ENCODE measurements around the gene TSPAN18.

The TSPAN18 gene

DNA sequence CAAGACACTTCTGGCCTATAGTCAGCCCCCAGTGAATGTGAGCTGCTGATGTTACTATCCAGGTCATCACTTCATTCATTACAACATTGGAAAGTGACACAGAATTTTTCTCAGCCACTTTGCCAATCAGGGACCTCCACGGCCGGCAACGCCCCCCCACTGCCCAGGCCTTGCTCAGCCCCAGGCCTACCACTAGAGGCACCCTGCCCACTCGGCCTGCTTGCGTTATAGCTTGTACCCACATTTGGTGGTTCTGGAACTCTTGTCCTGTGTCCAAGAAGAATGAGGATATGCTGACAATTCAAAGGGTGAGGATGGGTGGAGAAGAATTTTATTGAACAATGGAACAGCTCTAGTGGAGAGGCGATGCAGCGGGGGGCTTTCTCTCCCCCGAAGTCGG is 96.2 kb downstream of the TSPAN18 start:
- no peak for DNase-seq (ENCODE audit: insufficient read length, low spot score)
- no peak for FAIRE-seq
- TF ChIP-seq, protein P1, sequence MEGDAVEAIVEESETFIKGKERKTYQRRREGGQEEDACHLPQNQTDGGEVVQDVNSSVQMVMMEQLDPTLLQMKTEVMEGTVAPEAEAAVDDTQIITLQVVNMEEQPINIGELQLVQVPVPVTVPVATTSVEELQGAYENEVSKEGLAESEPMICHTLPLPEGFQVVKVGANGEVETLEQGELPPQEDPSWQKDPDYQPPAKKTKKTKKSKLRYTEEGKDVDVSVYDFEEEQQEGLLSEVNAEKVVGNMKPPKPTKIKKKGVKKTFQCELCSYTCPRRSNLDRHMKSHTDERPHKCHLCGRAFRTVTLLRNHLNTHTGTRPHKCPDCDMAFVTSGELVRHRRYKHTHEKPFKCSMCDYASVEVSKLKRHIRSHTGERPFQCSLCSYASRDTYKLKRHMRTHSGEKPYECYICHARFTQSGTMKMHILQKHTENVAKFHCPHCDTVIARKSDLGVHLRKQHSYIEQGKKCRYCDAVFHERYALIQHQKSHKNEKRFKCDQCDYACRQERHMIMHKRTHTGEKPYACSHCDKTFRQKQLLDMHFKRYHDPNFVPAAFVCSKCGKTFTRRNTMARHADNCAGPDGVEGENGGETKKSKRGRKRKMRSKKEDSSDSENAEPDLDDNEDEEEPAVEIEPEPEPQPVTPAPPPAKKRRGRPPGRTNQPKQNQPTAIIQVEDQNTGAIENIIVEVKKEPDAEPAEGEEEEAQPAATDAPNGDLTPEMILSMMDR (IDR thresholded peaks at IDR 0.05; ENCODE audit: insufficient read depth, missing control alignments) = peak; percentile 2

DNA sequence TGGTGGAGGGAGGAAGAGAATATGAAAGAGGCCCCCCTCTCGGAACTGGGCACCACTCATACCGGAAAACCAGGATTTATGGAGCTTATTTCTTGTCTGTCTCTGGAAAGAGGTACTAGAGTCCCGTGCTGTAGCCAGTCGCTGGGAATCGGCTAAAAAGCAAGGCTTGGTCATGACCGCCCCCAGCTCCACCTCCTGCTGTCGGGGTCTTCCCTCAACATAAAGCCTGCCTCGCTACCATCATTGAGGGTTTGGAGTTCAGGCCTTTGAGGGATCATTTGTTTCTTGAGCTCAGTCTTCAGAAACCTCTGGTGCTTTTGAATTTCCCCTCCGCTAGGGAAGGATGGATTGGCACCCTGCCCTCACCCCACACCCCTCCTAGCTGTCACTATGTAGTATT is 97.1 kb downstream of the TSPAN18 start:
- DNase-seq (ENCODE audit: insufficient read length, low spot score) (no peak), FAIRE-seq (no peak)
- TF ChIP-seq, protein P1 (IDR thresholded peaks at IDR 0.05; ENCODE audit: insufficient read depth, missing control alignments) = no peak

DNA sequence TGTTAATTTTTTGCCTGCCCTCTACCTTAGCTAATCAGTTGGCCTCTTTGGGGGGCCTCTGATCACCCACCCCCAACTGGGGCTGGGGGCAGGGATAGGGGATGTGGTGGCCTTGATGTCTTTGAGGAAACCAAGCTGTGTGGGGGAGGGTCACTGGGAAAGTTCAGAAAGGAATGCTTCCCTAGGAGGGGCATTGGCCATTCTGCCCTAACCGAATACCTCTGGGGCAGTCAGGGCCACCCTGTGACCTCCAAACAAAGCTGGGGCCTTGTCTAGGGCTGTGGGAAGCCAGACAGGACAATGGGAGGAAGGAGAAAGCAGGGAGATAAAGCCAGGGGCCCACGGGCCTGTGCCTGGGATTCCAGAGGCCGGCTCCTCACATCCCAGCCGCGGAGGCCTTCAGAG is 97.5 kb downstream of the TSPAN18 start:
- FAIRE-seq (no peak), DNase-seq (ENCODE audit: insufficient read length, low spot score) (no peak)

DNA sequence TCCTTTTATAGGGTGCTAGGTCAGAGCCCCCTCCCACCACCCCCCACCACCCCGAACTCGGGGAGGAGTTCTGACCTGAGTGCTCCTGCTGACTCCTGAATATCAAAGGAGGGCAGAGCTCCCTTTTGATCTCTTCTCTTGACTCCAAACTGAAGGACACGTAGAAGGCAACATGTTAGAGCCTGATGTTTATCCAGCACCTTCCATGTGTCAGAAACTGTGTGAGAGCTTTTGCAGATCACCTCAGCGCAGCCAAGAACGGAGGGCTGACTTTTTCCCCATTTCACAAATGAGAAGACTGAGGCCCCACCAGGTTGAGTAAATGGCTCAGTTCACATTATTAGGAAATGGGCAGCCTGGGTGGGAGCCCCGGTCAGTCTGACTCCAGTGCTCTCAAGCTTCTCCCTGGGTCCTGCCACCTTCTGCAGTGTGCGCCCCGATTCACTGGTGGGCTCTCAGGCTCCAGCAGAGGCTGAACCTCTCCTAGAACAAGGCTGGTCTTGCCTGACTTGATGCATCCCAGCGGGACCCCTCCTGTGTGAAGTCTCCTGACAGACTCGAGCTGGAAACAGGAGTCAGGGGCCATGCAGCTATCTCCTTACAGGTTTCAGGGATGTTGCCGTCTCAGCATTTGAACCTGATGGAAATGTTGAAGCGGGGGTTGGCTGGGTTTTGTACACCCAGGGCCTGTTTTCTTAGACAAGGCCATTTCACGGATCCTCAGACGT is 98.5 kb downstream of the TSPAN18 start:
- DNase-seq (ENCODE audit: insufficient read length, low spot score) (no peak), FAIRE-seq (no peak)
- TF ChIP-seq, protein P1 (IDR thresholded peaks at IDR 0.05; ENCODE audit: insufficient read depth, missing control alignments) = no peak

More for the DNA sequence above, 97.5 kb downstream of the TSPAN18 start:
- TF ChIP-seq, protein P1 (IDR thresholded peaks at IDR 0.05; ENCODE audit: insufficient read depth, missing control alignments) = no peak

DNA sequence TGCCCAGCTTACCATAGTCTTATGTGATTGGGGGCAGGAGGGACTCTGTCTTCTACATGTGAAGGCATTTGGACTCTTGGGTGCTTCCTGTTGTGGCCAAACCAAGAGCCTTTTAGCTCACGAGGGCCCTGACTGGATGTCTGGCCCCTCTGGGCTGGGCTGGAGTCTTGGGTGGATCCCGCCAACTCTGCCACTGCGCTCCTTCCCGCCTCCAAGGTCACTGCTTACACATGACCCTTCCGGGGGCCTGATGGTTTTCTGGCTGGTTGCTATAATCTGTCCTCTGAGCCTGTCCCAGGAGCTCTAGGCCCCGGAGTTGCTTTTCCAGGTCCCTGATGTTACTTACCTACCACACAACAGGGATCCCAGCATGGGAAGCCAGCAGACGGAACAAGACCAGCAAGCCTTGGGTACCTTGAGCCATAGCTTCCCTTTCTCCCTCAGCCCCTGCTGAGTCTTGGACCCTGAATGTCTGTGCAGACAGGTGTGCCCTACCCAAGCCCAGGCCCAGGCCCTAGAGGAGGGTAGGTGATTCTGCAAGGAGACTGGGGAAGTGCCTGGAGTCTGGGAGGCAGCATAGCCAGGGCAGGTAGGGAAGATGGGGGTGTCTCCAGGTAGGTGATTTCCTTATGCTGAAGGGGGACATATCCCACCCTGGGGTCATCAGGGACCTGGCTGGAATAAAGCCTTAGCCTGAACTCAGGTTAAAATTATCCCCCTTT is 100.3 kb downstream of the TSPAN18 start:
- DNase-seq (ENCODE audit: insufficient read length, low spot score) (no peak), FAIRE-seq (no peak)
- TF ChIP-seq, protein P1 (IDR thresholded peaks at IDR 0.05; ENCODE audit: insufficient read depth, missing control alignments) = no peak

DNA sequence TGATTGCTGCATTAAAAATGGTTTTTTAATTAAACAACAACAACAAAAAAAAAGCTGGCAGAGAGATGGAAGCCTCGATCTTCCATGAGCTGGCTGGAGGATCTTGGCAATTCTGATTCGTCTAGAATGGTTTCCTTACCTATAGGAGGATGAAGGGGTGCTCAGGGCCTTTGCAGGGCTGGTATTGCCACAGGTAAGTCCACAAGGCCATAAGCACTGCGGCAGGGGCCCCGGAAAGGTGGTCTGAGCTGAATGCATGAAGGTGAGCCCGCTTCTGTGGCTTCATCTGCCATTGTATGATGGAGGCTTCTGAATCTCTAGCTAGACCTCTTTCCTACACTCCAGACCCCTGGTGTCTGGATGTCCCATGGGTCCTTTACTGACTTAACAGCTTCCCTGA is 101.5 kb downstream of the TSPAN18 start:
- DNase-seq (ENCODE audit: insufficient read length, low spot score) = no peak
- FAIRE-seq = no peak
- TF ChIP-seq, protein P1 (IDR thresholded peaks at IDR 0.05; ENCODE audit: insufficient read depth, missing control alignments) = no peak

DNA sequence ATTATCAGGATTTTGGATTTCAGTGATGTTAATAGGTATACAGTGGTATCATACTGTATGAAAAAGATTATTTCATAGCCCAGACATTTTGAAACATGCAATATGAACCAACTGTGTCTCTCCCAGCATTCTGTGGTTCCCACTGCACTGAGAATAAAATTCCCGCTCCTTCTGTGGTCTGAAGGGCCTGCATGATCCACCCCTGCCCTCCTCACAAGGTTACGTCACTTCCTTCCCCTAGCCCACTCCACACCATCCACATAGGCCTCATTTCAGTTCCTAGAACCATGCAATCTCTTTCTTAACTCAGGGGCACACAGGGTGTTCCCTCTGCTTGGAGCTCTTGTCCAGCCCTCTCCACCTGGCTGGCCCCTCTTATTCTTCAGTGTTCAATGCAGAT is 103.1 kb downstream of the TSPAN18 start:
- FAIRE-seq (no peak), DNase-seq (ENCODE audit: insufficient read length, low spot score) (no peak)
- TF ChIP-seq, protein P1 (IDR thresholded peaks at IDR 0.05; ENCODE audit: insufficient read depth, missing control alignments) = no peak

All from D721Med (cell line).